Kidney (tissue), 14 donors: Measurements from ENCODE around the gene VRK1. TPM values are rescaled to one million over a fixed set of nuclear protein-coding genes. Genes with fewer than 3 reads are reported as not detected.

Experiments used
- DNase-seq, 5 donors: peaks; one replicate each; pipeline ENCODE4 v3.0.0-alpha.2; 2013 to 2020
- FAIRE-seq: peaks from 2 replicates; lab custom pipeline; 2012; peaks lifted over from hg19 to GRCh38; lab: Jason Lieb, UNC
- H3K27ac ChIP-seq, 2 donors: one replicate each; pipeline ENCODE4 v1.7.0; 2013; ENCODE audit warnings: low read depth in 2 of 2, low read length in 2 of 2, inconsistent platforms in 1 of 2
- H3K27me3 ChIP-seq: one replicate; pipeline ENCODE4 v1.7.1; 2013; ENCODE audit warnings: low read length, inconsistent platforms; ENCODE audit not compliant: control insufficient read depth, insufficient read depth
- H3K36me3 ChIP-seq, 3 donors: one replicate each; pipeline versions ENCODE4 v1.7.0 to v1.7.1; 2013; ENCODE audit warnings: low read length in 3 of 3, control low read depth in 1 of 3, inconsistent platforms in 1 of 3; ENCODE audit not compliant: insufficient read depth in 3 of 3, control insufficient read depth in 2 of 3
- H3K4me1 ChIP-seq, 3 donors: one replicate each; pipeline versions ENCODE4 v1.7.0 to v1.7.1; 2013; ENCODE audit warnings: low read length in 3 of 3, inconsistent platforms in 1 of 3, low read depth in 1 of 3; ENCODE audit not compliant: control insufficient read depth in 2 of 3, insufficient read depth in 2 of 3
- H3K4me3 ChIP-seq, 3 donors: one replicate each; pipeline versions ENCODE4 v1.7.0 to v1.8.1; 2013; ENCODE audit warnings: low read length in 3 of 3, control low read depth in 1 of 3, inconsistent platforms in 1 of 3
- H3K9ac ChIP-seq, 3 donors: one replicate each; pipeline versions ENCODE4 v1.7.0 to v1.7.1; 2013; ENCODE audit warnings: low read length in 3 of 3, control low read depth in 1 of 3, inconsistent platforms in 1 of 3
- H3K9me3 ChIP-seq, 3 donors: one replicate each; pipeline versions ENCODE4 v1.7.0 to v1.7.1; 2013; ENCODE audit warnings: low read length in 3 of 3, control low read depth in 1 of 3, inconsistent platforms in 1 of 3; ENCODE audit not compliant: control insufficient read depth in 2 of 3, insufficient read depth in 1 of 3
- CTCF ChIP-seq: IDR thresholded peaks from 3 replicates; pipeline ENCODE4 v1.5.1; 2012; ENCODE audit warnings: mild to moderate bottlenecking, moderate library complexity, borderline replicate concordance; ENCODE audit not compliant: insufficient read depth; ENCODE audit errors: extremely low read depth
- intact Hi-C: fragments of 100-400 bp; cut with DNase I; formaldehyde crosslinking; loops from one replicate; pipeline ENCODE4 v1.11.1; 2022
- polyA plus RNA-seq: library from polyadenylated mRNA; stranded (reverse); fragments of 350-450 nt; fragmentation: Illumina TruSeq; extraction: RNeasy Lipid Tissue Mini Kit (QIAGEN cat#74804); gene quantifications from one replicate; pipeline ENCODE4 v1.2.3, GENCODE V29; 2014; ENCODE audit warnings: low read depth, low replicate concordance; ENCODE audit not compliant: insufficient read depth
- total RNA-seq: library from RNA; stranded (reverse); fragmentation: NEBNext Ultra II Directional; extraction: Animal tissue kit (Norgen Biotek cat#: 25700); gene quantifications from one replicate; pipeline ENCODE4 v1.2.1, GENCODE V29; 2021
- donor health status: control.
- donor health status: control.
- donor health status: control.
- donor health status: control.
- donor health status: control.
- donor health status: DM: yes; HTN: yes; CAD: no.
- donor health status: Normal renal cell carcinoma (clear cell type).

Gene VRK1
- total and polyA plus RNA-seq, 2 donors from 2014 or later = 6.6 to 15.8 TPM

- no peak for DNase-seq
- Histone ChIP-seq H3K27ac (no peak overlapping the region), H3K9me3 (no peaks in the 10 kb centered on the region), H3K36me3 (no peaks in the 10 kb centered on the region), H3K27me3 (no peaks in the 10 kb centered on the region), H3K9ac (no peak overlapping the region), H3K4me3 (no peak overlapping the region), H3K4me1 (no peaks in the 10 kb centered on the region)
- TF ChIP-seq CTCF = no peak
- intact Hi-C loops = no loop called here
- no peak for FAIRE-seq
These were observed 54.7 kb downstream of the VRK1 start for GRCh38 chr14:96851694-96852381.

GRCh38 chr14:96852823-96853422 lies 55.7 kb downstream of the VRK1 start:
- no peak overlapping the region for H3K4me3 ChIP-seq
- H3K36me3 ChIP-seq = no peaks in the 10 kb centered on the region
- H3K9me3 ChIP-seq = no peaks in the 10 kb centered on the region
- no peaks in the 10 kb centered on the region for H3K27me3 ChIP-seq
- intact Hi-C loops = no loop called here
- H3K9ac ChIP-seq = no peak overlapping the region
- no peaks in the 10 kb centered on the region for H3K4me1 ChIP-seq
- peak; percentile 51 for TF ChIP-seq CTCF
- FAIRE-seq (peak; percentile 77), DNase-seq (peak in 2 of 5 donors; percentile 8 to 49)
- H3K27ac ChIP-seq = no peak overlapping the region

- FAIRE-seq (no peak), DNase-seq (no peak)
- intact Hi-C loops = no loop called here
- H3K9ac ChIP-seq = no peak overlapping the region
- no peak overlapping the region for H3K4me3 ChIP-seq
- H3K36me3 ChIP-seq = no peaks in the 10 kb centered on the region
- H3K27ac ChIP-seq = no peak overlapping the region
- H3K9me3 ChIP-seq = no peaks in the 10 kb centered on the region
- no peaks in the 10 kb centered on the region for H3K4me1 ChIP-seq
- no peak for TF ChIP-seq CTCF
- no peaks in the 10 kb centered on the region for H3K27me3 ChIP-seq
These were observed 61.5 kb downstream of the VRK1 start for GRCh38 chr14:96858643-96859042.
